WTC11 (cell line): ENCODE results near the gene PLEKHM3. TPM values are rescaled to one million over a fixed set of nuclear protein-coding genes. Genes with fewer than 3 reads are reported as not detected.

Source experiments
- ATAC-seq: fragments of 200-7000 bp; cut with Tn5 transposase; 2 replicates; pipeline ENCODE4 v1.10.0; 2021; ENCODE audit warnings: mild to moderate bottlenecking, moderate library complexity
- CTCF ChIA-PET: fragments of 300-600 bp; sonication (Branson Sonifier 250); formaldehyde crosslinking; loops from one replicate; lab custom pipeline; 2021; ENCODE audit warnings: antibody characterized with exemption; lab: Charles Lee
- POLR2A ChIA-PET: fragments of 350-600 bp; sonication (Branson Sonifier 250); formaldehyde crosslinking; loops from one replicate; lab custom pipeline; 2021; ENCODE audit warnings: antibody characterized with exemption; lab: Charles Lee
- DNase-seq: peaks from one replicate; pipeline ENCODE4 v3.0.0; 2021; ENCODE audit warnings: low spot score
- H3K27ac Mint-ChIP-seq: 2 replicates; pipeline ENCODE4 v1.8.0; 2021; ENCODE audit warnings: mixed read lengths
- H3K27me3 Mint-ChIP-seq: 2 replicates; pipeline ENCODE4 v1.8.0; 2021; ENCODE audit warnings: low read depth, mild to moderate bottlenecking, moderate library complexity, mixed read lengths
- H3K36me3 Mint-ChIP-seq: 2 replicates; pipeline ENCODE4 v1.8.0; 2021; ENCODE audit warnings: mixed read lengths
- H3K4me1 Mint-ChIP-seq: 2 replicates; pipeline ENCODE4 v1.8.0; 2022; ENCODE audit warnings: mixed read lengths
- H3K4me3 Mint-ChIP-seq: 2 replicates; pipeline ENCODE4 v1.8.0; 2021; ENCODE audit warnings: mild to moderate bottlenecking, moderate library complexity, mixed read lengths
- H3K9me3 Mint-ChIP-seq: 2 replicates; pipeline ENCODE4 v1.8.0; 2021; ENCODE audit warnings: mixed read lengths
- CREM ChIP-seq: sonication (generic); formaldehyde crosslinking; IDR thresholded peaks from 2 replicates; pipeline ENCODE4 v1.8.1; 2022; ENCODE audit warnings: mild to moderate bottlenecking, missing genetic modification reagents, moderate library complexity
- E2F1 ChIP-seq: sonication (generic); formaldehyde crosslinking; IDR thresholded peaks from 2 replicates; pipeline ENCODE4 v1.8.0; 2022; ENCODE audit warnings: mild to moderate bottlenecking, missing genetic modification reagents
- ELF4 ChIP-seq: sonication (generic); formaldehyde crosslinking; IDR thresholded peaks from 2 replicates; pipeline ENCODE4 v1.8.1; 2022; ENCODE audit warnings: low read depth, mild to moderate bottlenecking, moderate library complexity, missing genetic modification reagents
- GRHL2 ChIP-seq: fragments of 250-450 bp; sonication (Bioruptor Pico); IDR thresholded peaks from 2 replicates; pipeline ENCODE4 v1.8.0; 2022; ENCODE audit warnings: mild to moderate bottlenecking, moderate library complexity; ENCODE audit not compliant: insufficient replicate concordance, severe bottlenecking
- GTF2I ChIP-seq: fragments of 250-450 bp; sonication (Bioruptor Pico); conservative IDR thresholded peaks from 2 replicates; pipeline ENCODE4 v1.4.0; 2021; ENCODE audit warnings: mild to moderate bottlenecking
- IRF2 ChIP-seq: sonication (generic); formaldehyde crosslinking; IDR thresholded peaks from 2 replicates; pipeline ENCODE4 v1.8.0; 2022; ENCODE audit warnings: low read depth, missing genetic modification reagents, borderline replicate concordance
- JAZF1 ChIP-seq: fragments of 250-450 bp; sonication (Bioruptor Pico); IDR thresholded peaks from 2 replicates; pipeline ENCODE4 v1.9.0; 2021; ENCODE audit warnings: moderate library complexity, mild to moderate bottlenecking, inconsistent platforms
- KAT7 ChIP-seq: sonication (generic); formaldehyde crosslinking; IDR thresholded peaks from 2 replicates; pipeline ENCODE4 v1.8.1; 2023; ENCODE audit warnings: missing genetic modification reagents, mild to moderate bottlenecking, borderline replicate concordance
- MXD4 ChIP-seq: fragments of 250-450 bp; sonication (Bioruptor Pico); IDR thresholded peaks from 2 replicates; pipeline ENCODE4 v1.8.0; 2021; ENCODE audit warnings: mild to moderate bottlenecking, moderate library complexity, borderline replicate concordance
- NR1H2 ChIP-seq: sonication (generic); formaldehyde crosslinking; IDR thresholded peaks from 2 replicates; pipeline ENCODE4 v1.9.0; 2021; ENCODE audit warnings: mild to moderate bottlenecking, moderate library complexity, missing genetic modification reagents
- OVOL2 ChIP-seq: fragments of 250-450 bp; sonication (Bioruptor Pico); IDR thresholded peaks from 2 replicates; pipeline ENCODE4 v1.9.0; 2021; ENCODE audit warnings: mild to moderate bottlenecking, borderline replicate concordance
- SMAD4 ChIP-seq: sonication (generic); formaldehyde crosslinking; IDR thresholded peaks from 2 replicates; pipeline ENCODE4 v1.8.0; 2022; ENCODE audit warnings: mild to moderate bottlenecking, missing genetic modification reagents
- ZMAT4 ChIP-seq: fragments of 250-450 bp; sonication (Bioruptor Pico); IDR thresholded peaks from 2 replicates; pipeline ENCODE4 v1.9.0; 2021; ENCODE audit warnings: mild to moderate bottlenecking
- ZNF219 ChIP-seq: sonication (generic); formaldehyde crosslinking; IDR thresholded peaks from 2 replicates; pipeline ENCODE4 v1.8.0; 2023; ENCODE audit warnings: missing genetic modification reagents, mild to moderate bottlenecking, borderline replicate concordance
- total RNA-seq: library from RNA; stranded (reverse); gene quantifications from 3 replicates; pipeline ENCODE4 v1.2.3, GENCODE V29; 2021
- TF ChIP-seq, protein P1 (sequence below): sonication (generic); formaldehyde crosslinking; IDR thresholded peaks from 2 replicates; pipeline ENCODE4 v1.8.1; 2023; ENCODE audit warnings: mild to moderate bottlenecking, missing genetic modification reagents
- TF ChIP-seq, protein P2 (sequence below): fragments of 250-450 bp; sonication (Bioruptor Pico); IDR thresholded peaks from 2 replicates; pipeline ENCODE4 v1.9.0; 2021; ENCODE audit warnings: mild to moderate bottlenecking
- TF ChIP-seq, protein P3 (sequence below): sonication (generic); formaldehyde crosslinking; conservative IDR thresholded peaks from 2 replicates; pipeline ENCODE4 v1.8.1; 2022; ENCODE audit warnings: mild to moderate bottlenecking, missing genetic modification reagents
- TF ChIP-seq, protein P4 (sequence below): sonication (generic); formaldehyde crosslinking; IDR thresholded peaks from 2 replicates; pipeline ENCODE4 v1.8.1; 2023; ENCODE audit warnings: mild to moderate bottlenecking, moderate library complexity, missing genetic modification reagents
- TF ChIP-seq, protein P5 (sequence below): sonication (generic); formaldehyde crosslinking; IDR thresholded peaks from 2 replicates; pipeline ENCODE4 v1.8.1; 2023; ENCODE audit warnings: mild to moderate bottlenecking, missing genetic modification reagents, borderline replicate concordance

The PLEKHM3 gene
- total RNA-seq, 1 experiment from 2014 or later, result 5.8 TPM

- TF ChIP-seq, protein P1, sequence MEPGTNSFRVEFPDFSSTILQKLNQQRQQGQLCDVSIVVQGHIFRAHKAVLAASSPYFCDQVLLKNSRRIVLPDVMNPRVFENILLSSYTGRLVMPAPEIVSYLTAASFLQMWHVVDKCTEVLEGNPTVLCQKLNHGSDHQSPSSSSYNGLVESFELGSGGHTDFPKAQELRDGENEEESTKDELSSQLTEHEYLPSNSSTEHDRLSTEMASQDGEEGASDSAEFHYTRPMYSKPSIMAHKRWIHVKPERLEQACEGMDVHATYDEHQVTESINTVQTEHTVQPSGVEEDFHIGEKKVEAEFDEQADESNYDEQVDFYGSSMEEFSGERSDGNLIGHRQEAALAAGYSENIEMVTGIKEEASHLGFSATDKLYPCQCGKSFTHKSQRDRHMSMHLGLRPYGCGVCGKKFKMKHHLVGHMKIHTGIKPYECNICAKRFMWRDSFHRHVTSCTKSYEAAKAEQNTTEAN (CRISPR knock-in tag), result no peak
- TF ChIP-seq, protein P2, sequence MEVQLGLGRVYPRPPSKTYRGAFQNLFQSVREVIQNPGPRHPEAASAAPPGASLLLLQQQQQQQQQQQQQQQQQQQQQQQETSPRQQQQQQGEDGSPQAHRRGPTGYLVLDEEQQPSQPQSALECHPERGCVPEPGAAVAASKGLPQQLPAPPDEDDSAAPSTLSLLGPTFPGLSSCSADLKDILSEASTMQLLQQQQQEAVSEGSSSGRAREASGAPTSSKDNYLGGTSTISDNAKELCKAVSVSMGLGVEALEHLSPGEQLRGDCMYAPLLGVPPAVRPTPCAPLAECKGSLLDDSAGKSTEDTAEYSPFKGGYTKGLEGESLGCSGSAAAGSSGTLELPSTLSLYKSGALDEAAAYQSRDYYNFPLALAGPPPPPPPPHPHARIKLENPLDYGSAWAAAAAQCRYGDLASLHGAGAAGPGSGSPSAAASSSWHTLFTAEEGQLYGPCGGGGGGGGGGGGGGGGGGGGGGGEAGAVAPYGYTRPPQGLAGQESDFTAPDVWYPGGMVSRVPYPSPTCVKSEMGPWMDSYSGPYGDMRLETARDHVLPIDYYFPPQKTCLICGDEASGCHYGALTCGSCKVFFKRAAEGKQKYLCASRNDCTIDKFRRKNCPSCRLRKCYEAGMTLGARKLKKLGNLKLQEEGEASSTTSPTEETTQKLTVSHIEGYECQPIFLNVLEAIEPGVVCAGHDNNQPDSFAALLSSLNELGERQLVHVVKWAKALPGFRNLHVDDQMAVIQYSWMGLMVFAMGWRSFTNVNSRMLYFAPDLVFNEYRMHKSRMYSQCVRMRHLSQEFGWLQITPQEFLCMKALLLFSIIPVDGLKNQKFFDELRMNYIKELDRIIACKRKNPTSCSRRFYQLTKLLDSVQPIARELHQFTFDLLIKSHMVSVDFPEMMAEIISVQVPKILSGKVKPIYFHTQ, result no peak
- TF ChIP-seq CREM (CRISPR knock-in tag), result no peak
- TF ChIP-seq OVOL2 (CRISPR knock-in tag), result no peak
- no peak for TF ChIP-seq JAZF1 (CRISPR knock-in tag)
These were observed 85.8 kb downstream of the PLEKHM3 start (continued) for GRCh38 chr2:207939342-207940108.

DNA sequence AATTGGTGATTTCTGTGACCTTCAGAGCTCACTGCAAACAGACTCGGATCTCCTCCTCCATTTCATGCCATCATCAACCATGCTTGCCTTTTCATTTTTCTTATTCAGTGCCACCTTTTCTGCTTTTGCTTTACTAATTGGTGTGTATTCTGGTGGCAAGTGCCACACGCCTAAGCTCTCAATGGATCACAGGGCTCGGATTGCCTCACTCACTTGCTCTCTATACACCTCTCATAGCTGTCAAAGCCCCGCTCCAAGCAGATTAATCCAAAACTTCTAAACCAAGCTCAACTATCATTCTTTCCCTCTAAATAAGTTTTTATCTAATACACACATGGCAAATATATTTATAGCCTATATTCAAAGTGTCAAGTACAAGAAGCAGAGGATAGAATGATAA, 86.4 kb downstream of the PLEKHM3 start:
- TF ChIP-seq, protein P3, sequence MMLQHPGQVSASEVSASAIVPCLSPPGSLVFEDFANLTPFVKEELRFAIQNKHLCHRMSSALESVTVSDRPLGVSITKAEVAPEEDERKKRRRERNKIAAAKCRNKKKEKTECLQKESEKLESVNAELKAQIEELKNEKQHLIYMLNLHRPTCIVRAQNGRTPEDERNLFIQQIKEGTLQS (CRISPR knock-in tag), result no peak
- TF ChIP-seq IRF2 (CRISPR knock-in tag) (no peak), GTF2I (CRISPR knock-in tag) (no peak), ZMAT4 (CRISPR knock-in tag) (no peak), SMAD4 (CRISPR knock-in tag) (no peak), MXD4 (CRISPR knock-in tag) (no peak), GRHL2 (no peak), E2F1 (no peak), KAT7 (CRISPR knock-in tag) (no peak), NR1H2 (CRISPR knock-in tag) (no peak), ZNF219 (CRISPR knock-in tag) (no peak), ELF4 (CRISPR knock-in tag) (no peak)
- TF ChIP-seq, protein P4, sequence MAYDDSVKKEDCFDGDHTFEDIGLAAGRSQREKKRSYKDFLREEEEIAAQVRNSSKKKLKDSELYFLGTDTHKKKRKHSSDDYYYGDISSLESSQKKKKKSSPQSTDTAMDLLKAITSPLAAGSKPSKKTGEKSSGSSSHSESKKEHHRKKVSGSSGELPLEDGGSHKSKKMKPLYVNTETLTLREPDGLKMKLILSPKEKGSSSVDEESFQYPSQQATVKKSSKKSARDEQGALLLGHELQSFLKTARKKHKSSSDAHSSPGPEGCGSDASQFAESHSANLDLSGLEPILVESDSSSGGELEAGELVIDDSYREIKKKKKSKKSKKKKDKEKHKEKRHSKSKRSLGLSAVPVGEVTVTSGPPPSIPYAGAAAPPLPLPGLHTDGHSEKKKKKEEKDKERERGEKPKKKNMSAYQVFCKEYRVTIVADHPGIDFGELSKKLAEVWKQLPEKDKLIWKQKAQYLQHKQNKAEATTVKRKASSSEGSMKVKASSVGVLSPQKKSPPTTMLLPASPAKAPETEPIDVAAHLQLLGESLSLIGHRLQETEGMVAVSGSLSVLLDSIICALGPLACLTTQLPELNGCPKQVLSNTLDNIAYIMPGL (CRISPR knock-in tag), result no peak
- TF ChIP-seq, protein P2, result no peak
- TF ChIP-seq, protein P5, sequence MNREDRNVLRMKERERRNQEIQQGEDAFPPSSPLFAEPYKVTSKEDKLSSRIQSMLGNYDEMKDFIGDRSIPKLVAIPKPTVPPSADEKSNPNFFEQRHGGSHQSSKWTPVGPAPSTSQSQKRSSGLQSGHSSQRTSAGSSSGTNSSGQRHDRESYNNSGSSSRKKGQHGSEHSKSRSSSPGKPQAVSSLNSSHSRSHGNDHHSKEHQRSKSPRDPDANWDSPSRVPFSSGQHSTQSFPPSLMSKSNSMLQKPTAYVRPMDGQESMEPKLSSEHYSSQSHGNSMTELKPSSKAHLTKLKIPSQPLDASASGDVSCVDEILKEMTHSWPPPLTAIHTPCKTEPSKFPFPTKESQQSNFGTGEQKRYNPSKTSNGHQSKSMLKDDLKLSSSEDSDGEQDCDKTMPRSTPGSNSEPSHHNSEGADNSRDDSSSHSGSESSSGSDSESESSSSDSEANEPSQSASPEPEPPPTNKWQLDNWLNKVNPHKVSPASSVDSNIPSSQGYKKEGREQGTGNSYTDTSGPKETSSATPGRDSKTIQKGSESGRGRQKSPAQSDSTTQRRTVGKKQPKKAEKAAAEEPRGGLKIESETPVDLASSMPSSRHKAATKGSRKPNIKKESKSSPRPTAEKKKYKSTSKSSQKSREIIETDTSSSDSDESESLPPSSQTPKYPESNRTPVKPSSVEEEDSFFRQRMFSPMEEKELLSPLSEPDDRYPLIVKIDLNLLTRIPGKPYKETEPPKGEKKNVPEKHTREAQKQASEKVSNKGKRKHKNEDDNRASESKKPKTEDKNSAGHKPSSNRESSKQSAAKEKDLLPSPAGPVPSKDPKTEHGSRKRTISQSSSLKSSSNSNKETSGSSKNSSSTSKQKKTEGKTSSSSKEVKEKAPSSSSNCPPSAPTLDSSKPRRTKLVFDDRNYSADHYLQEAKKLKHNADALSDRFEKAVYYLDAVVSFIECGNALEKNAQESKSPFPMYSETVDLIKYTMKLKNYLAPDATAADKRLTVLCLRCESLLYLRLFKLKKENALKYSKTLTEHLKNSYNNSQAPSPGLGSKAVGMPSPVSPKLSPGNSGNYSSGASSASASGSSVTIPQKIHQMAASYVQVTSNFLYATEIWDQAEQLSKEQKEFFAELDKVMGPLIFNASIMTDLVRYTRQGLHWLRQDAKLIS (CRISPR knock-in tag), result no peak
- Mint-ChIP-seq H3K9me3 (no peaks in the 10 kb centered on the region), H3K27ac (no peak overlapping the region), H3K4me1 (peaks cover 23% of the 10 kb centered on the region), H3K27me3 (no peaks in the 10 kb centered on the region), H3K36me3 (no peaks in the 10 kb centered on the region), H3K4me3 (no peak overlapping the region)
- DNase-seq (no peak), ATAC-seq (no peak; the same call in 1 of the 2 replicates)
- CTCF ChIA-PET, result interaction anchor here (1.1 to 2.3 kb wide), 3 partner anchors 14 to 102 kb away, joined by 3 to 12 read pairs (median 3); no protein-coding TSS in a partner anchor
- POLR2A ChIA-PET, result no interaction called here
